ENCODE results near the gene GJA3. TPM values are rescaled to one million over a fixed set of nuclear protein-coding genes. Genes with fewer than 3 reads are reported as not detected.

GJA3 gene
- total RNA-seq, 1 experiment from 2014 or later = 3.9 TPM

DNA sequence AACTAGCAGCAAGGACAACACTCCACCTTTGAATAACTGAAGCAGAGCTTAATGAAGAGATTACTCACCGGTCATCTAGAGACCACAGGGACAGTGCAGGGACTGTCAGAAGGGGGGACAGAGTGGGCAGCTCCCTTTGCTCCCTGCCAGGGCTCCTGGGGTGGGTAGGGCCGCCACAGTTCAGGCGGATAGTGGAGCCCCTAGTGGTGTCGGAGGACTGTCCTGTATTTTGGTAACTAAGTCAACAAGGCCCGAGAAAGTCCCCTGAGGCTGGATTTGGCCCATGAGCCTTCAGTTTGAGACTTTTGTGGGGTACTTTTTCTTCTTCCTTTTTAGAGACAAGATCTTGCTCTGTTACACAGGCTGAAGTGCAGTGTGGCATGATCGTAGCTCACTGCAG lies 44.6 kb downstream of the GJA3 start:
- Mint-ChIP-seq H3K27me3 (ENCODE audit: unreplicated experiment) (no peaks in the 10 kb centered on the region), H3K9me3 (ENCODE audit: low read depth, unreplicated experiment) (no peaks in the 10 kb centered on the region), H3K36me3 (ENCODE audit: insufficient read depth, unreplicated experiment) (peaks cover 33% of the 10 kb centered on the region), H3K27ac (ENCODE audit: unreplicated experiment) (no peak overlapping the region), H3K4me1 (ENCODE audit: low read depth, unreplicated experiment) (peaks cover 20% of the 10 kb centered on the region), H3K4me3 (ENCODE audit: low read depth, unreplicated experiment) (no peak overlapping the region)
- TF ChIP-seq, protein P1, sequence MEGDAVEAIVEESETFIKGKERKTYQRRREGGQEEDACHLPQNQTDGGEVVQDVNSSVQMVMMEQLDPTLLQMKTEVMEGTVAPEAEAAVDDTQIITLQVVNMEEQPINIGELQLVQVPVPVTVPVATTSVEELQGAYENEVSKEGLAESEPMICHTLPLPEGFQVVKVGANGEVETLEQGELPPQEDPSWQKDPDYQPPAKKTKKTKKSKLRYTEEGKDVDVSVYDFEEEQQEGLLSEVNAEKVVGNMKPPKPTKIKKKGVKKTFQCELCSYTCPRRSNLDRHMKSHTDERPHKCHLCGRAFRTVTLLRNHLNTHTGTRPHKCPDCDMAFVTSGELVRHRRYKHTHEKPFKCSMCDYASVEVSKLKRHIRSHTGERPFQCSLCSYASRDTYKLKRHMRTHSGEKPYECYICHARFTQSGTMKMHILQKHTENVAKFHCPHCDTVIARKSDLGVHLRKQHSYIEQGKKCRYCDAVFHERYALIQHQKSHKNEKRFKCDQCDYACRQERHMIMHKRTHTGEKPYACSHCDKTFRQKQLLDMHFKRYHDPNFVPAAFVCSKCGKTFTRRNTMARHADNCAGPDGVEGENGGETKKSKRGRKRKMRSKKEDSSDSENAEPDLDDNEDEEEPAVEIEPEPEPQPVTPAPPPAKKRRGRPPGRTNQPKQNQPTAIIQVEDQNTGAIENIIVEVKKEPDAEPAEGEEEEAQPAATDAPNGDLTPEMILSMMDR (IDR thresholded peaks at IDR 0.05; ENCODE audit: unreplicated experiment) = no peak
- intact Hi-C loops (cut with micrococcal nuclease; ENCODE audit: unreplicated experiment) = no loop called here
- CTCF ChIA-PET = no interaction called here
- DNase-seq = no peak
- no TSS peak for BruUV-seq (replicated peaks)

DNA sequence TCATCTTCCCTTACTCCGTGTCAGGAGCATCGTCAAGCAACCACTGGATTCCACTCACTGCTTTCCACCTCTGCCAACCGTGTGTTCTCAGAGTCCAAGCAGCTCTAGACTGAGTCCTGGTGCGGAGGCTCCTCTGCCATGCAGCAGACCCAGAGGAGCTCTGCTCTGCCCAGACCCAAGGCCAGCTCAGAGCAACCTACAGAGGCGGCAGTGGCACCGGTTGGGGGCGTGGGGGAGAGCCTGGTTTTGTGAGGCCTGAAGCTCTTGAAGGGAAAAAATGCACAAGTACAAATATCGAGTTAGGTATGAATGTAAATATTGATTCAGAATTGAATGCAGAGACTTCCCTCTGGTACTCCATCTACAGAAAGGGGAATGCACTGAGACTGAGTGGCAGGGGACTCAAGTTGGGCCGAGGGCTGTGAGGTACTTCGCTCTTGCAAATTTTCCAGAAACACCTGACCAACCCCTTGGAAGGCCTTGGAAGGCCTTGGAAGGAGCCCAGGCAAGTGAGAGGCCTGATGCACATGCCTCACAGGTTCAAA lies 46.7 kb downstream of the GJA3 start:
- Mint-ChIP-seq H3K27ac (ENCODE audit: unreplicated experiment) (no peak overlapping the region), H3K4me3 (ENCODE audit: low read depth, unreplicated experiment) (no peak overlapping the region), H3K27me3 (ENCODE audit: unreplicated experiment) (no peaks in the 10 kb centered on the region), H3K4me1 (ENCODE audit: low read depth, unreplicated experiment) (peaks cover 2% of the 10 kb centered on the region), H3K36me3 (ENCODE audit: insufficient read depth, unreplicated experiment) (peaks cover 12% of the 10 kb centered on the region), H3K9me3 (ENCODE audit: low read depth, unreplicated experiment) (no peaks in the 10 kb centered on the region)
- no peak for DNase-seq
- CTCF ChIA-PET = no interaction called here
- TF ChIP-seq, protein P1 (IDR thresholded peaks at IDR 0.05; ENCODE audit: unreplicated experiment) = no peak
- no TSS peak for BruUV-seq (replicated peaks)
- intact Hi-C loops (cut with micrococcal nuclease; ENCODE audit: unreplicated experiment) = no loop called here

DNA sequence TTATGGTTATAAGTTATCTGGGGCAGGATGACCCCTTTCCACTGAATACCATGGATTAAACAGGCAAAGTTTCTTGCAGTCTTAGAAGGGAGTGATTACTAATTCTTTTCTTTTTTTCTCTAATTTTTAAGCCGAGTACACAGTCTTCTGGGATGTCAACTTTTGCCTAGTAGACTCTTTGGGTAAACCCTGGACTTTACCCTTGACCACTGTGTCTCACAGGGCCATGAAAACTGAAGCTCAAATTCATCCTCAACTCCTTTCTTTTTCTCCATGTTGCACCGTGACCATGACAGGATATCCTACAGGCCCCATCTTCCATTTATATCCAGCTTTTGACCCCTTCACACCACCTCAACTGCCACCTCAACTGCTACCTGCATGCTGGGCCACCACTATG lies 51.8 kb downstream of the GJA3 start:
- no peaks in the 10 kb centered on the region for H3K36me3 Mint-ChIP-seq (ENCODE audit: insufficient read depth, unreplicated experiment)
- CTCF ChIA-PET = interaction anchor here (0.7 kb wide), 1 partner anchor 10 kb away, joined by 6 read pairs; no protein-coding TSS in a partner anchor
- peaks cover 17% of the 10 kb centered on the region for H3K27me3 Mint-ChIP-seq (ENCODE audit: unreplicated experiment)
- TF ChIP-seq, protein P1 (IDR thresholded peaks at IDR 0.05; ENCODE audit: unreplicated experiment) = no peak
- no TSS peak for BruUV-seq (replicated peaks)
- no peaks in the 10 kb centered on the region for H3K9me3 Mint-ChIP-seq (ENCODE audit: low read depth, unreplicated experiment)
- no peaks in the 10 kb centered on the region for H3K4me1 Mint-ChIP-seq (ENCODE audit: low read depth, unreplicated experiment)
- DNase-seq = no peak
- no peak overlapping the region for H3K27ac Mint-ChIP-seq (ENCODE audit: unreplicated experiment)
- intact Hi-C loops (cut with micrococcal nuclease; ENCODE audit: unreplicated experiment) = no loop called here
- H3K4me3 Mint-ChIP-seq (ENCODE audit: low read depth, unreplicated experiment) = no peak overlapping the region

DNA sequence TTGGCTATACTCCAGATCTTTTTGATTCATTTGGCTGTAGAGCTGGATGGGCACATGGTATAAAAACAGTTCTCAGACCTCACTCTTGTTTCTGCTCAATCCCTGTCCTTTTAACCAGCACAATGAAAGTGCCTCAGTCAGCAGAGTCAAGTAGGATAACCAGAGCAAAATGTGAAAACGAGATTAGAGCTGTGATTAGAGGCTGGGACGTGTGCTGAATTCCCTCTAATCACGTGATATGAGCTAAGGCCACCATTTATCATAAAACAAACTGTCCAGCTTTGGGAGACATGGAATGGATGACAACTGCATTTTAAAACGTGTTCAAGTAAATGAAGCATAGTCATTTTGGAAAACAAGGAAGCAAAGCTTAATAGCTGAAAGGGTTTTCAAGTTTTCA lies 54.1 kb downstream of the GJA3 start:
- Mint-ChIP-seq H3K4me1 (ENCODE audit: low read depth, unreplicated experiment) (no peaks in the 10 kb centered on the region), H3K27me3 (ENCODE audit: unreplicated experiment) (peaks cover 20% of the 10 kb centered on the region), H3K9me3 (ENCODE audit: low read depth, unreplicated experiment) (no peaks in the 10 kb centered on the region), H3K4me3 (ENCODE audit: low read depth, unreplicated experiment) (no peak overlapping the region), H3K27ac (ENCODE audit: unreplicated experiment) (no peak overlapping the region), H3K36me3 (ENCODE audit: insufficient read depth, unreplicated experiment) (no peaks in the 10 kb centered on the region)
- intact Hi-C loops (cut with micrococcal nuclease; ENCODE audit: unreplicated experiment) = no loop called here
- CTCF ChIA-PET = no interaction called here
- DNase-seq = no peak
- TF ChIP-seq, protein P1 (IDR thresholded peaks at IDR 0.05; ENCODE audit: unreplicated experiment) = no peak
- BruUV-seq (replicated peaks) = no TSS peak

All from Calu3 (cell line).